H9 (cell line): ENCODE measurements around the gene NFIX. TPM values are rescaled to one million over a fixed set of nuclear protein-coding genes. Genes with fewer than 3 reads are reported as not detected.
A peak's percentile ranks its signal among the peaks of the same experiment; 100 is the strongest.

Experiments
- DNase-seq: peaks from one replicate; pipeline ENCODE4 v3.0.0-alpha.2; 2017
- H2AFZ ChIP-seq: one replicate; pipeline ENCODE4 v1.6.1; 2013; ENCODE audit warnings: mild to moderate bottlenecking, low read length, control low read depth, moderate library complexity
- H2AK5ac ChIP-seq: 2 replicates; pipeline ENCODE4 v1.6.1; 2013; ENCODE audit warnings: low read length, control low read depth, mixed read lengths; ENCODE audit not compliant: insufficient read length
- H2BK120ac ChIP-seq: one replicate; pipeline ENCODE4 v1.6.1; 2013; ENCODE audit warnings: low read depth, mild to moderate bottlenecking, low read length, control low read depth, inconsistent platforms; ENCODE audit not compliant: poor library complexity, severe bottlenecking
- H2BK12ac ChIP-seq: 2 replicates; pipeline ENCODE4 v1.6.1; 2013; ENCODE audit warnings: low read length, control low read depth, mixed read lengths, low read depth; ENCODE audit not compliant: insufficient read length
- H2BK15ac ChIP-seq: 2 replicates; pipeline ENCODE4 v1.6.1; 2013; ENCODE audit warnings: low read depth, low read length, control low read depth
- H2BK20ac ChIP-seq: one replicate; pipeline ENCODE4 v1.6.1; 2013; ENCODE audit warnings: low read depth, mild to moderate bottlenecking, low read length, control low read depth, inconsistent platforms; ENCODE audit not compliant: poor library complexity, severe bottlenecking
- H2BK5ac ChIP-seq: 2 replicates; pipeline ENCODE4 v1.6.1; 2013; ENCODE audit warnings: low read length, control low read depth, mixed read lengths; ENCODE audit not compliant: insufficient read length
- H3K14ac ChIP-seq: 2 replicates; pipeline ENCODE4 v1.6.1; 2013; ENCODE audit warnings: low read length, control low read depth; ENCODE audit not compliant: insufficient read depth
- H3K18ac ChIP-seq: 2 replicates; pipeline ENCODE4 v1.6.1; 2013; ENCODE audit warnings: low read depth, mild to moderate bottlenecking, mixed read lengths, low read length, control low read depth; ENCODE audit not compliant: insufficient read length
- H3K23ac ChIP-seq: 2 replicates; pipeline ENCODE4 v1.6.1; 2013; ENCODE audit warnings: low read length, control low read depth, mixed read lengths, low read depth; ENCODE audit not compliant: insufficient read length
- H3K23me2 ChIP-seq: 2 replicates; pipeline ENCODE4 v1.6.1; 2013; ENCODE audit warnings: low read depth, mild to moderate bottlenecking, mixed read lengths, low read length, control low read depth; ENCODE audit not compliant: insufficient read length, poor library complexity, severe bottlenecking
- H3K27ac ChIP-seq: 2 replicates; pipeline ENCODE4 v1.5.1; 2013; ENCODE audit warnings: low read length, control low read depth, mixed read lengths, low read depth; ENCODE audit not compliant: insufficient read length
- H3K27me3 ChIP-seq: 2 replicates; pipeline ENCODE4 v1.6.1; 2013; ENCODE audit warnings: low read length, control low read depth, inconsistent platforms; ENCODE audit not compliant: insufficient read depth
- H3K4ac ChIP-seq: 2 replicates; pipeline ENCODE4 v1.6.1; 2013; ENCODE audit warnings: low read depth, mild to moderate bottlenecking, control low read depth, inconsistent platforms, low read length, moderate library complexity
- H3K4me1 ChIP-seq: 2 replicates; pipeline ENCODE4 v1.6.1; 2013; ENCODE audit warnings: low read length, control low read depth, inconsistent platforms; ENCODE audit not compliant: insufficient read depth
- H3K4me2 ChIP-seq: 2 replicates; pipeline ENCODE4 v1.6.1; 2013; ENCODE audit warnings: low read length, control low read depth, mixed read lengths; ENCODE audit not compliant: insufficient read length, insufficient read depth
- H3K56ac ChIP-seq: 2 replicates; pipeline ENCODE4 v1.6.1; 2013; ENCODE audit warnings: low read depth, mild to moderate bottlenecking, mixed read lengths, low read length, control low read depth; ENCODE audit not compliant: insufficient read length
- H3K79me1 ChIP-seq: 2 replicates; pipeline ENCODE4 v1.6.1; 2013; ENCODE audit warnings: low read depth, mild to moderate bottlenecking, moderate library complexity, low read length, control low read depth, inconsistent platforms; ENCODE audit not compliant: insufficient read depth, poor library complexity, severe bottlenecking
- H3K79me2 ChIP-seq: 2 replicates; pipeline ENCODE4 v1.6.1; 2013; ENCODE audit warnings: low read length, control low read depth, inconsistent platforms; ENCODE audit not compliant: insufficient read depth
- H3K9ac ChIP-seq: 2 replicates; pipeline ENCODE4 v1.6.1; 2013; ENCODE audit warnings: low read length, control low read depth, mixed read lengths; ENCODE audit not compliant: insufficient read length; ENCODE audit errors: extremely low read depth
- H3K9me3 ChIP-seq: one replicate; pipeline ENCODE4 v1.6.1; 2013; ENCODE audit warnings: low read depth, low read length, inconsistent platforms; ENCODE audit not compliant: control insufficient read depth
- H3T11ph ChIP-seq: one replicate; pipeline ENCODE4 v1.6.1; 2013; ENCODE audit warnings: mild to moderate bottlenecking, low read length, control low read depth, inconsistent platforms
- H4K20me1 ChIP-seq: one replicate; pipeline ENCODE4 v1.6.1; 2013; ENCODE audit not compliant: control insufficient read depth, insufficient read length, insufficient read depth
- H4K5ac ChIP-seq: 2 replicates; pipeline ENCODE4 v1.6.1; 2013; ENCODE audit warnings: low read depth, mild to moderate bottlenecking, mixed read lengths, low read length, control low read depth; ENCODE audit not compliant: insufficient read length
- H4K8ac ChIP-seq: replicated peaks from 2 replicates; pipeline ENCODE4 v1.6.1; 2013; ENCODE audit warnings: low read length, control low read depth, mixed read lengths, low read depth; ENCODE audit not compliant: insufficient read length
- H4K91ac ChIP-seq: 2 replicates; pipeline ENCODE4 v1.6.1; 2013; ENCODE audit warnings: low read depth, mild to moderate bottlenecking, moderate library complexity, mixed read lengths, low read length, control low read depth; ENCODE audit not compliant: insufficient read length
- H3K27ac Mint-ChIP-seq, 3 experiments: 2 replicates in 2 of 3; 3 replicates in 1 of 3; pipeline ENCODE4 v1.8.0; 2020 to 2021; ENCODE audit warnings: mixed read lengths in 3 of 3, mild to moderate bottlenecking in 1 of 3, moderate library complexity in 1 of 3
- H3K27me3 Mint-ChIP-seq: 2 replicates; pipeline ENCODE4 v1.8.0; 2021; ENCODE audit warnings: low read depth, mild to moderate bottlenecking, moderate library complexity, mixed read lengths
- H3K36me3 Mint-ChIP-seq, 3 experiments: 2 replicates in 2 of 3; 3 replicates in 1 of 3; pipeline ENCODE4 v1.8.0; 2020 to 2021; ENCODE audit warnings: low read depth in 3 of 3, mixed read lengths in 3 of 3; ENCODE audit not compliant: insufficient read depth in 1 of 3
- H3K4me1 Mint-ChIP-seq, 2 experiments: 2 replicates each; pipeline ENCODE4 v1.8.0; 2020; ENCODE audit warnings: mixed read lengths in 2 of 2
- H3K4me3 Mint-ChIP-seq, 2 experiments: 2 replicates in 1 of 2; 3 replicates in 1 of 2; pipeline ENCODE4 v1.8.0; 2020 to 2021; ENCODE audit warnings: mild to moderate bottlenecking in 2 of 2, mixed read lengths in 2 of 2, moderate library complexity in 1 of 2
- H3K9me3 Mint-ChIP-seq, 2 experiments: 2 replicates in 1 of 2; 3 replicates in 1 of 2; pipeline ENCODE4 v1.8.0; 2020; ENCODE audit warnings: mild to moderate bottlenecking in 2 of 2, mixed read lengths in 2 of 2, moderate library complexity in 1 of 2
- CTCF ChIP-seq: fragments of 200-600 bp; sonication (generic); conservative IDR thresholded peaks from 3 replicates; pipeline ENCODE4 v1.8.0; 2021; ENCODE audit warnings: antibody characterized with exemption, mild to moderate bottlenecking
- WGBS: extraction: QIAGEN DNeasy Blood & Tissue Kit; methylation state at CpG from one replicate; pipeline ENCODE4 v1.1.7; 2013; ENCODE audit warnings: missing lambda C conversion rate, low lambda C conversion rate, mixed read lengths; ENCODE audit not compliant: insufficient read length; ENCODE audit errors: extremely low coverage; 5-methylcytosine and 5-hydroxymethylcytosine counted together
- total RNA-seq: library from RNA; stranded (reverse); gene quantifications from 2 replicates; pipeline ENCODE4 v1.2.1, GENCODE V29; 2021

Gene NFIX
- total RNA-seq, 1 experiment from 2014 or later, result 0.31 TPM

DNA sequence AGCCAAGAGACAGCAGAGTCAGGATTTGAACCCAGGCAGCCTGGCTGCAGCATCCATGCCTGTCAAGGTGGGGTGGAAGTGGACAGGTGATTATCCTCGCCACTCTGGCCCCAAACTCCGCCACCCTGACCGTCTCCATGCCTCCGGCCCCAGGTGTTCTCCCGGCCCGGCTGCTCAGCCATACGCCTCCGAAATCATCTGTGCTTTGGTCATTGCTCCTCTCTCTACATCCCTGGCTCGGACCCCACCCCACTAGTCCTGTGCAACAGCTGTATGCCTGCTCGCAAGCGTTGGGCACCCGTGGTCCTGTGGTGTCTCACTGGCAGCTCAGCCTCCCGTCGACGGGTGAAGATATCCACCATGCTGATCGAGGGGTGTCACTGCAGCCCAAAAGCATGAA lies 22.0 kb upstream of the NFIX start:
- Mint-ChIP-seq H3K4me1 (peaks cover 0 to 7% of the 10 kb centered on the region in 2 experiments; a peak in 1 of 4 replicates), H3K9me3 (no peaks in the 10 kb centered on the region), H3K4me3 (no peak overlapping the region), H3K27ac (no peak overlapping the region), H3K36me3 (no peaks in the 10 kb centered on the region; a peak in 1 of 7 replicates), H3K27me3 (peaks cover 27% of the 10 kb centered on the region)
- no peak overlapping the region for H2AFZ ChIP-seq
- H4K5ac ChIP-seq, result no peak overlapping the region
- H2BK5ac ChIP-seq, result no peak overlapping the region
- DNase-seq, result peak; percentile 23
- no peak overlapping the region for H3K4me2 ChIP-seq
- H3K23ac ChIP-seq, result no peak overlapping the region
- H3T11ph ChIP-seq, result no peak overlapping the region
- no peak overlapping the region for H3K27ac ChIP-seq
- no peak overlapping the region for H3K18ac ChIP-seq
- no peak overlapping the region for H2BK20ac ChIP-seq
- no peak overlapping the region for H2BK120ac ChIP-seq
- H3K79me1 ChIP-seq, result no peaks in the 10 kb centered on the region
- no peak overlapping the region for H3K14ac ChIP-seq
- no peaks in the 10 kb centered on the region for H3K27me3 ChIP-seq
- H4K20me1 ChIP-seq, result no peaks in the 10 kb centered on the region
- no peak for TF ChIP-seq CTCF
- H2BK12ac ChIP-seq, result no peak overlapping the region
- no peak overlapping the region for H4K91ac ChIP-seq
- no peaks in the 10 kb centered on the region for H3K9me3 ChIP-seq
- no peak overlapping the region for H3K56ac ChIP-seq
- H3K23me2 ChIP-seq, result no peaks in the 10 kb centered on the region
- H4K8ac ChIP-seq, result no peak overlapping the region
- H2AK5ac ChIP-seq, result no peak overlapping the region
- no peaks in the 10 kb centered on the region for H3K4me1 ChIP-seq
- no peaks in the 10 kb centered on the region for H3K79me2 ChIP-seq
- H3K4ac ChIP-seq, result no peak overlapping the region
- H2BK15ac ChIP-seq, result no peak overlapping the region
- WGBS, result no CpG with 5 or more reads among the region's 16 CpGs
- H3K9ac ChIP-seq, result no peak overlapping the region
